GM19397 (cell line): ENCODE results near the gene PTCD3.

Source experiments
- ATAC-seq: cut with Tn5 transposase; IDR thresholded peaks from one replicate; pipeline ENCODE4 v1.9.1; 2021; ENCODE audit warnings: mild to moderate bottlenecking, moderate library complexity; ENCODE audit not compliant: unreplicated experiment

Gene PTCD3

GRCh38 chr2:86081724-86082123, 24.3 kb upstream of the PTCD3 start:
- ATAC-seq, result no peak

- ATAC-seq, result no peak
Observed at GRCh38 chr2:86082756-86083155, 23.3 kb upstream of the PTCD3 start.

GRCh38 chr2:86087936-86088850, 17.8 kb upstream of the PTCD3 start:
- ATAC-seq, result no peak

GRCh38 chr2:86094229-86094628, 11.8 kb upstream of the PTCD3 start:
- ATAC-seq, result no peak

GRCh38 chr2:86097114-86097896, 8.7 kb upstream of the PTCD3 start:
- ATAC-seq, result no peak

GRCh38 chr2:86097913-86098312, 8.1 kb upstream of the PTCD3 start:
- ATAC-seq, result no peak

GRCh38 chr2:86102157-86102556, 3.9 kb upstream of the PTCD3 start:
- ATAC-seq, result no peak

- ATAC-seq, result peak; percentile 76
Observed at GRCh38 chr2:86105252-86105968, 625 bp upstream of the PTCD3 start, which contains the start of gene POLR1A. TSS of gene POLR1A (minus strand) at chr2:86105886. CDS start at chr2:86105776, 110 bp downstream.

- no peak for ATAC-seq
Observed at GRCh38 chr2:86107031-86107430, 996 bp downstream of the PTCD3 start.

- no peak for ATAC-seq
Observed at GRCh38 chr2:86118130-86118529, 12.1 kb downstream of the PTCD3 start.

GRCh38 chr2:86123328-86123925, 17.4 kb downstream of the PTCD3 start:
- ATAC-seq, result no peak

GRCh38 chr2:86124683-86125082, 18.6 kb downstream of the PTCD3 start:
- no peak for ATAC-seq

- ATAC-seq, result no peak
Observed at GRCh38 chr2:86134709-86135108, 28.7 kb downstream of the PTCD3 start.

GRCh38 chr2:86135653-86136052, 29.6 kb downstream of the PTCD3 start:
- ATAC-seq, result no peak

GRCh38 chr2:86136141-86136540, 30.1 kb downstream of the PTCD3 start:
- ATAC-seq, result no peak

GRCh38 chr2:86138736-86139625, 32.9 kb downstream of the PTCD3 start:
- no peak for ATAC-seq

- no peak for ATAC-seq
Observed at GRCh38 chr2:86139981-86140380, 33.9 kb downstream of the PTCD3 start.

- ATAC-seq, result no peak
Observed at GRCh38 chr2:86140969-86141392, 34.9 kb downstream of the PTCD3 start.

- no peak for ATAC-seq
Observed at GRCh38 chr2:86142436-86143257, 36.6 kb downstream of the PTCD3 start.
